GM19025 (cell line): ENCODE data around the gene TBCC.
"Not testable (repeated sequence)": the region's sequence is repeated elsewhere in the genome, so short reads cannot be mapped to it uniquely, and the experiment has no call there.

Source experiments
- ATAC-seq: cut with Tn5 transposase; IDR thresholded peaks from one replicate; pipeline ENCODE4 v1.9.1; 2021; ENCODE audit warnings: mild to moderate bottlenecking, low read depth, moderate library complexity; ENCODE audit not compliant: unreplicated experiment

TBCC gene

GRCh38 chr6:42742116-42742894 is 3.6 kb downstream of the TBCC start:
- ATAC-seq: no peak

DNA sequence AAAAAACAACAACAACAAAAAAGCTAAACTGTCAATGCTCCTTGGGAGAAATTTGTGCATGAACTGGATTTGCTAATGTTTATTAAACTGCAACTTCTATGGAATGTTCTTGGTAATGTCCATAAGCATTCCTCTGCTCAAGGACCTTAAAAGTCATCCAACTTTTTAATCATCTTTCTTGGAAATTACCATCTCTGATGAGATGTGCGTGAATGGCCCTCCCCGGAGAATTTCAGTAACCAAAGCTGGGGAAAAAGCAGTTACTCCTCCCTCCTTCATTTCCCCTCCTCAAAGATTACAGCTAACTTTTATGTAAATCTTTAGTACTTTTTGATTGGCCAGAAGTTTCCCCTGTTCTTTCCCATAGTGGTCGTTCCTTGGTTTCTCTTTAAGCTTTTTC is 5.2 kb downstream of the TBCC start:
- ATAC-seq: no peak

GRCh38 chr6:42735976-42736375 is 9.9 kb downstream of the TBCC start:
- no peak for ATAC-seq

- ATAC-seq: not testable (repeated sequence)
Observed at GRCh38 chr6:42733867-42734481, 11.9 kb downstream of the TBCC start.

DNA sequence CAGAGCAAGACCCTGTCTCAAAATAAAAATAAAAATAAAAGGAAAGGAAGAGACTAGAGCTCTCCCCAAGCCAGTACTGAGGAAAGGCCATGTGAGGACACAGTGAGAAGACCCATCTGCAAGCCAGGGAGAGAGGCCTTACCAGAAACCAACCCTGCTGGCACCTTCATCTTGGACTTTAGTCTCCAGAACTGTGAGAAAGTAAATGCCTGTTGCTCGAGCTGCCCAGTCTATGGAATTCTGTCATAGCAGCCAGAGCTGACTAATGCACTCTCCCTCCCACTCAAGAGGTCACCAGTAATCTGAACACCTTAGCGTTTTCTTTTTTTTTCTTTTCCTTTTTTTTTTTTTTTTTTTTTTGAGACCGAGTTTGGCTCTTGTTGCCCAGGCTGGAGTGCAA is 16.2 kb downstream of the TBCC start:
- ATAC-seq: no peak

DNA sequence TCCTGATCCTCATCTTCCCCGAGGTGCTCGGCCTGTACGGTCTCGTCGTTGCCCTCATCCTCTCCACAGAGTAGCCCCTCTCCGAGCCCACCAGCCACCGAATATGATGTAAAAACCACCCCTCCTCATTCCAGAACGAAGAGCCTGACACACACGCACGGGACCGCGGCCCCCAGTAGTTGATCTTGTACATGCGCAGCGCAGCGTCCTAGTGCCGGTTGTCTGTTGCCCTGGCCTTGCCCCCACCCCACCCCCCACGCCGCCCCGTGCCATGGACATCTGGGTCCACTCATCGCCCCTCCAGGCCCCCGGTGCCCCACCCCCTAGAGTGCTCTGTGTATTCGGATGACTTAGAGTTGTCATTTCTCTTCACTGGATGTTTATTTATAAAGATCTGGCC is 18.3 kb downstream of the TBCC start:
- no peak for ATAC-seq

DNA sequence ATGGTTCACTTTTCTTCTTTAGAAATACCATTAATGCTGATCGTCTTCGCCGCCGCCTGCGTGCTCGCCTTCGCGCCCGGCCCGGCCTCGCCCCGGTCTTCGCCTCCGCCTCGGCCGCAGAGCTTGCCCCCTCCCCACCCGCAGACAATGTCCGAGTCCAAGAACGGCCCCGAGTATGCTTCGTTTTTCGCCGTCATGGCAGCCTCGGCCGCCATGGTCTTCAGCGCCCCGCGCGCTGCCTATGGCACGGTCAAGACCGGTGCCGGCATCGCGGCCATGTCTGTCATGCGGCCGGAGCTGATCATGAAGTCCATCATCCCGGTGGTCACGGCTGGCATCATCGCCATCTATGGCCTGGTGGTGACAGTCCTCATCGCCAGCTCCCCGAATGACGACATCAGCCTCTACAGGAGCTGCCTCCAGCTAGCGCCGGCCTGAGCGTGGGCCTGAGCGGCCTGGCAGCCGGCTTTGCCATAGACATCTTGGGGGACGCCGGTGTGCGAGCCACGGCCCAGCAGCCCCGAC is 18.8 kb downstream of the TBCC start:
- ATAC-seq: no peak

GRCh38 chr6:42726485-42727086 is 19.3 kb downstream of the TBCC start:
- ATAC-seq: peak; percentile 64

DNA sequence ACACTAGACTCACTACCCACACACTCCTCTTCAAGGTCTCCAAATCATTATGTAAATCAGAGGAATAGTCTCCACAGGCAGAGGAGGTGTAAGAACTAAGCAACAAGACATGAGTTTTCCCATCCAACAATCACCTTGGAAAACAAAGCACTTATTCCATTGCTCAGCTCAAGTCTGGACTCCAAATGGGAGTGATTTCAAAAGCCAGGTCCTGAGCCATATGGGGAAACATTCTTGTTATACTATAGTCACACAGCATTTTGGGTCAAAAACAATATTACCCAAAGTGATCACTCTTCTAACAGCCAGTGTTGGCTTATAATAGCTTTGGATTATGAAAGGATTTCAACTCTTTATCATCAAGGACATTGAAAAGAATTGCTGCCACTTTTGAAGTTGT is 19.9 kb downstream of the TBCC start:
- no peak for ATAC-seq

GRCh38 chr6:42724825-42725224 is 21.1 kb downstream of the TBCC start:
- ATAC-seq: no peak

- ATAC-seq: no peak
Observed at GRCh38 chr6:42722497-42722896, 23.4 kb downstream of the TBCC start, which contains the start of gene PRPH2. Gene PRPH2 (minus strand): TSS chr6:42722597. CDS start chr6:42722334, 263 bp downstream.

- ATAC-seq: no peak
Observed at GRCh38 chr6:42720739-42721138, 25.2 kb downstream of the TBCC start.

DNA sequence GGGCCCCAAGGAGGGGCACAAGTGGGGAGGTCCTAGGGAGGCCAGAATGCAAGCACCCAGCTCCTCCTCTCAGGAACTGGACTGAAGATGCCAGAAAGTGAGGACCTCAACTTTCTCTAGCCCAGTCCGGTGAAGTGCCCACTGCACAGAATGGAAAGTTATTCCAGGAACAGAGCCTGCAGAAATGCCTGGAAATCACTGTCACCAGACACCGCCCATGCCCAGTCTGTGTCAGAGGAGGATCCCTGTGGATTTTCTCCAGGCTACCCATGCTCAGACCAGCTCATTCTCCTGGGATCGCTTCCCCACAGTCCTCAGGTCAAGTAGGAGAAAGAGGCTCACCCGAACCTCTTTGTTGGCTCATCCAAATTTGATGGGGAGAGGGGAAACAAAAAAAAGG is 30.0 kb downstream of the TBCC start:
- no peak for ATAC-seq

GRCh38 chr6:42714098-42714761 is 31.7 kb downstream of the TBCC start:
- ATAC-seq: no peak

GRCh38 chr6:42711930-42712329 is 34.0 kb downstream of the TBCC start:
- ATAC-seq: no peak

GRCh38 chr6:42710316-42710715 is 35.6 kb downstream of the TBCC start:
- ATAC-seq: no peak

- no peak for ATAC-seq
Observed at GRCh38 chr6:42709871-42710270, 36.0 kb downstream of the TBCC start.

DNA sequence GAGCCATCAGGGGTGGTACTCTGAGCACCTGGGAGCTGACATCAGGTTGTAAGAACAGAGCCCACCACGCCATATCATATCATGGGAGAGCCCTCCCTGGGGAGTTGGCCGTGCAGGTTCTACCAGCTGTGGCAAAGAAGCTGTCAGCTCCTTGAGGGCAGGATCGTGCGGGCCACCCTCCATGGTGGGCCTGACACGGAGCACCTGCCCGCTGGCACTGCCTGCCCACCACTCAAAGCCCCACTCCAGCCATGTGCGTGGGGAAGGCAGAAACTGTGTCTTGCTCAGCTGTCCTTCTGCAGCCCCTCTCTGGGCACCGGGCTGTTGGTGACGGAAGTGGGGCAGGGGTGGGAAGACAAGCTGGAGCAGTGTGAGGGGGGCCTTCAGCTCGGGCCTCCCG is 37.8 kb downstream of the TBCC start:
- ATAC-seq: no peak

DNA sequence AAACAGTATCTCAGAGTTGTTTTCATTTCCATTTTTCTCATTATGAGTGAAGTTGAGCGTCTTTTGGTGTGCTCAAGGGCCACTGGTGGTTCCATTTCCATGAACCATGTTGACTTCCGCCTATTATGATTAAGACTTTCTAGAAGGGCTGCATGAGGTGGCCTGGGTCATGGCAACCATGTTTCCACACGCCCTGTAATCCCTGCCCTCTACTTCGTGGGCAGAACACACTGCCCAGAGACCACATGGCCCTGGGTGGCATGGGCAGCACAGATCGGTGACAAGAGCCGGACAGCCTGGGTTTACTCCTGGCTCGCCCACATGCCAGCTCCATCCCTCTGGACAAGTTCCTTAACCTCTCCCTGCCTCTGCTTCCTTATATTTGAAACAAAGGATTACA is 38.3 kb downstream of the TBCC start:
- no peak for ATAC-seq

DNA sequence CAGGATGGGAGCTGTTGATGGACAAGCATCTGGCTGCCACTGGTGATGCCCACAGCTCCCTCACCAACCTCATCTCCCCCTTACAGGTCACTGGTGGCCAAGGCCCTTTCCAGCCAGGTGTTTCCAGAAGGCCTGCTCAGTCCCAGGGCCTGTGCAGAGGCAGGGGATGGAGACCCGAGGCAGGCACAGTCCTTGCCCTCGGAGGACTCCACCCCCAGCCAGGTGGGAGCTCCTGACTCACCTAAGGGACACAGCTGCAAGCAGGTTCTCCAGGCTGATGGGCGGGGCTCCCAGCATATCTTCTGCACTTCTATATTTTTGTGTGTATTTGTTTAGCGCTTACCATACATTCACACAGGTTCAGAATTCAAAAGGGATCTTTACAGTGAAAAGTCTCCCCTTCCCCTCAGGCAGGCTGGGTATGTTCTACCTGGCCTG is 40.9 kb downstream of the TBCC start:
- ATAC-seq: no peak
